GM18858 (cell line): Measurements from ENCODE around the gene JARID2.

ENCODE experiments used
- ATAC-seq: cut with Tn5 transposase; IDR thresholded peaks from one replicate; pipeline ENCODE4 v1.9.1; 2021; ENCODE audit not compliant: unreplicated experiment

JARID2 gene

GRCh38 chr6:15264412-15264811 lies 18.5 kb downstream of the JARID2 start:
- no peak for ATAC-seq

- no peak for ATAC-seq
These were observed 19.3 kb downstream of the JARID2 start for GRCh38 chr6:15264902-15265761.

- no peak for ATAC-seq
These were observed 19.9 kb downstream of the JARID2 start for GRCh38 chr6:15265787-15266186.

GRCh38 chr6:15266423-15266996 lies 20.6 kb downstream of the JARID2 start:
- no peak for ATAC-seq

- no peak for ATAC-seq
These were observed 21.4 kb downstream of the JARID2 start for GRCh38 chr6:15267221-15267620.

GRCh38 chr6:15268137-15268908 lies 22.5 kb downstream of the JARID2 start:
- ATAC-seq = no peak

- ATAC-seq = no peak
These were observed 23.1 kb downstream of the JARID2 start for GRCh38 chr6:15269011-15269410.

- no peak for ATAC-seq
These were observed 23.8 kb downstream of the JARID2 start for GRCh38 chr6:15269619-15270018.

GRCh38 chr6:15270402-15270801 lies 24.5 kb downstream of the JARID2 start:
- no peak for ATAC-seq

- no peak for ATAC-seq
These were observed 26.7 kb downstream of the JARID2 start for GRCh38 chr6:15272562-15272961.

GRCh38 chr6:15274692-15275387 lies 29.0 kb downstream of the JARID2 start:
- ATAC-seq = no peak

GRCh38 chr6:15276036-15276985 lies 30.4 kb downstream of the JARID2 start:
- ATAC-seq = no peak

- ATAC-seq = no peak
These were observed 33.3 kb downstream of the JARID2 start for GRCh38 chr6:15279047-15279661.

- no peak for ATAC-seq
These were observed 34.2 kb downstream of the JARID2 start for GRCh38 chr6:15280028-15280427.

- ATAC-seq = no peak
These were observed 35.1 kb downstream of the JARID2 start for GRCh38 chr6:15280961-15281360.

- no peak for ATAC-seq
These were observed 36.5 kb downstream of the JARID2 start for GRCh38 chr6:15282334-15282733.

- ATAC-seq = no peak
These were observed 38.1 kb downstream of the JARID2 start for GRCh38 chr6:15283986-15284361.

GRCh38 chr6:15284743-15285142 lies 38.9 kb downstream of the JARID2 start:
- ATAC-seq = no peak

- no peak for ATAC-seq
These were observed 39.9 kb downstream of the JARID2 start for GRCh38 chr6:15285682-15286294.
